ENCODE results near the gene HSPBP1. TPM values are rescaled to one million over a fixed set of nuclear protein-coding genes. Genes with fewer than 3 reads are reported as not detected.

HSPBP1 gene
- total and polyA plus RNA-seq, 2 donors from 2014 or later = 37.6 to 55.9 TPM

GRCh38 chr19:55273978-55274707, 5.8 kb downstream of the HSPBP1 start:
- Histone ChIP-seq H3K9me3 (ENCODE audit: control insufficient read depth in 2 of 3, insufficient read depth in 1 of 3, low read length in 3 of 3) (no peaks in the 10 kb centered on the region), H3K36me3 (ENCODE audit: control insufficient read depth in 2 of 3, insufficient read depth in 3 of 3, low read length in 3 of 3) (peaks cover 0 to 19% (median 9%) of the 10 kb centered on the region in 3 donors)
- TF ChIP-seq, protein P1, sequence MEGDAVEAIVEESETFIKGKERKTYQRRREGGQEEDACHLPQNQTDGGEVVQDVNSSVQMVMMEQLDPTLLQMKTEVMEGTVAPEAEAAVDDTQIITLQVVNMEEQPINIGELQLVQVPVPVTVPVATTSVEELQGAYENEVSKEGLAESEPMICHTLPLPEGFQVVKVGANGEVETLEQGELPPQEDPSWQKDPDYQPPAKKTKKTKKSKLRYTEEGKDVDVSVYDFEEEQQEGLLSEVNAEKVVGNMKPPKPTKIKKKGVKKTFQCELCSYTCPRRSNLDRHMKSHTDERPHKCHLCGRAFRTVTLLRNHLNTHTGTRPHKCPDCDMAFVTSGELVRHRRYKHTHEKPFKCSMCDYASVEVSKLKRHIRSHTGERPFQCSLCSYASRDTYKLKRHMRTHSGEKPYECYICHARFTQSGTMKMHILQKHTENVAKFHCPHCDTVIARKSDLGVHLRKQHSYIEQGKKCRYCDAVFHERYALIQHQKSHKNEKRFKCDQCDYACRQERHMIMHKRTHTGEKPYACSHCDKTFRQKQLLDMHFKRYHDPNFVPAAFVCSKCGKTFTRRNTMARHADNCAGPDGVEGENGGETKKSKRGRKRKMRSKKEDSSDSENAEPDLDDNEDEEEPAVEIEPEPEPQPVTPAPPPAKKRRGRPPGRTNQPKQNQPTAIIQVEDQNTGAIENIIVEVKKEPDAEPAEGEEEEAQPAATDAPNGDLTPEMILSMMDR (IDR thresholded peaks at IDR 0.05; ENCODE audit: borderline replicate concordance, extremely low read depth, insufficient read depth) = no peak

GRCh38 chr19:55272142-55272541, 7.8 kb downstream of the HSPBP1 start:
- no peak for DNase-seq
- peaks cover 0 to 18% (median 9%) of the 10 kb centered on the region in 3 donors for H3K36me3 ChIP-seq (ENCODE audit: control insufficient read depth in 2 of 3, insufficient read depth in 3 of 3, low read length in 3 of 3)

More at GRCh38 chr19:55273978-55274707, 5.8 kb downstream of the HSPBP1 start:
- Histone ChIP-seq H3K4me1 (ENCODE audit: control insufficient read depth in 2 of 3, insufficient read depth in 2 of 3, low read depth in 1 of 3, low read length in 3 of 3) (peaks cover 0 to 3% (median 0%) of the 10 kb centered on the region in 3 donors), H3K9ac (ENCODE audit: low read length in 3 of 3) (no peak overlapping the region), H3K27me3 (ENCODE audit: control insufficient read depth, insufficient read depth, low read length) (no peaks in the 10 kb centered on the region), H3K27ac (ENCODE audit: low read depth in 2 of 2, low read length in 2 of 2) (no peak overlapping the region), H3K4me3 (ENCODE audit: low read length in 3 of 3) (no peak overlapping the region)
- DNase-seq (peak in 1 of 5 donors; percentile 74), FAIRE-seq (no peak)
- intact Hi-C loops (cut with DNase I) = no loop called here

DNA sequence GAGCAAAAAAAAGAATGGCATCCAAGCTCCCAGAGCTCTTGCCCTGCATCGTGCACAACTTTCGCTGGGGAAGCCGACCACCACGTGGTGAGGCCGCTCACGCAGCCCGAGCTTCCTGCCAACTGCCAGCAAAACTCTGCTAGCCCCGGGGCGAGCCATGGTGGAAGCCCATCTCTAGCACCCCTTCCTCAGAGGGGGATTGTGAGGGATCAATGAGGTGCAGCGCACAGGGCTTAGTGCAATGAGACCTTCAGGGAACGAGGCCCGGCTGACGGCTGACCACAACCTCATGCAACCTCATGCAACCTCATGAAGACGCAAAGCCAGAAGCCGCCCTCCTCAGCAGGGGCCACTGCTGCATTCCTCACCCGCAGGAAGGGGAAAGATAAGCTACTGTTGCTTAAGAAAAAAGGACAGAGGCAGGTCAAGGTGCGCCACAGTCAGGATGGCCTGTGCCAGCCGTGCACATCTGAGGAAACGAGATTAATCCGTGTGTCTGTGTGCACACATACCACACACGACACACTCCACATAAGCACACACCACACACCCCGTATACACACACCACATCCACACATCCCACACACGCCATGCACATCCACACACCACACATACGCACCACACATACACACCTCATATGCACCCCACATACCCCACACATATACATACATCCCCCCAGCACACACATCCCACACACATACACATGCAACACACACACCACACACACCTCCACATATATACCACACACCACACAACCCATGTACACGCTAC, 9.6 kb downstream of the HSPBP1 start:
- Histone ChIP-seq H3K9ac (ENCODE audit: low read length in 3 of 3) (no peak overlapping the region), H3K36me3 (ENCODE audit: control insufficient read depth in 2 of 3, insufficient read depth in 3 of 3, low read length in 3 of 3) (peaks cover 0 to 11% (median 9%) of the 10 kb centered on the region in 3 donors)
- no peak for FAIRE-seq

More at GRCh38 chr19:55272142-55272541, 7.8 kb downstream of the HSPBP1 start:
- intact Hi-C loops (cut with DNase I) = no loop called here
- Histone ChIP-seq H3K9me3 (ENCODE audit: control insufficient read depth in 2 of 3, insufficient read depth in 1 of 3, low read length in 3 of 3) (no peaks in the 10 kb centered on the region), H3K27me3 (ENCODE audit: control insufficient read depth, insufficient read depth, low read length) (no peaks in the 10 kb centered on the region), H3K4me3 (ENCODE audit: low read length in 3 of 3) (no peak overlapping the region), H3K9ac (ENCODE audit: low read length in 3 of 3) (no peak overlapping the region), H3K4me1 (ENCODE audit: control insufficient read depth in 2 of 3, insufficient read depth in 2 of 3, low read depth in 1 of 3, low read length in 3 of 3) (no peaks in the 10 kb centered on the region), H3K27ac (ENCODE audit: low read depth in 2 of 2, low read length in 2 of 2) (no peak overlapping the region)
- TF ChIP-seq, protein P1 (IDR thresholded peaks at IDR 0.05; ENCODE audit: borderline replicate concordance, extremely low read depth, insufficient read depth) = no peak
- FAIRE-seq = no peak

More for the DNA sequence above, 9.6 kb downstream of the HSPBP1 start:
- peaks cover 0 to 4% (median 0%) of the 10 kb centered on the region in 3 donors for H3K9me3 ChIP-seq (ENCODE audit: control insufficient read depth in 2 of 3, insufficient read depth in 1 of 3, low read length in 3 of 3)
- intact Hi-C loops (cut with DNase I) = no loop called here
- no peak overlapping the region for H3K27ac ChIP-seq (ENCODE audit: low read depth in 2 of 2, low read length in 2 of 2)
- H3K4me3 ChIP-seq (ENCODE audit: low read length in 3 of 3) = no peak overlapping the region
- H3K4me1 ChIP-seq (ENCODE audit: control insufficient read depth in 2 of 3, insufficient read depth in 2 of 3, low read depth in 1 of 3, low read length in 3 of 3) = no peaks in the 10 kb centered on the region
- TF ChIP-seq, protein P1 (IDR thresholded peaks at IDR 0.05; ENCODE audit: borderline replicate concordance, extremely low read depth, insufficient read depth) = no peak
- DNase-seq = peak in 1 of 5 donors; percentile 64
- no peaks in the 10 kb centered on the region for H3K27me3 ChIP-seq (ENCODE audit: control insufficient read depth, insufficient read depth, low read length)
